GM12878 (cell line): ENCODE measurements around the gene GLP1R.

Experiments
- CTCF ChIP-seq, 3 experiments: IDR thresholded peaks in 2 of 3; conservative IDR thresholded peaks in 1 of 3; 2 replicates each; pipeline ENCODE4 v1.5.1; 2011; ENCODE audit warnings: low read depth in 3 of 3, low read length in 3 of 3, mild to moderate bottlenecking in 3 of 3, control low read depth in 2 of 3, moderate library complexity in 2 of 3, inconsistent platforms in 1 of 3, mixed read lengths in 1 of 3; ENCODE audit not compliant: control insufficient read depth in 2 of 3, insufficient read depth in 1 of 3; ENCODE audit errors: extremely low read depth in 1 of 3
- EP300 ChIP-seq, 2 experiments: fragments of 150-350 bp in 1 of 2; IDR thresholded peaks; 2 replicates each; pipeline ENCODE4 v1.6.1; 2011 to 2012; ENCODE audit warnings: low read depth in 2 of 2, low read length in 2 of 2, borderline replicate concordance in 1 of 2, improper control_type of control experiment in 1 of 2, inconsistent platforms in 1 of 2; ENCODE audit not compliant: control insufficient read depth in 1 of 2
- IKZF2 ChIP-seq, 2 experiments: fragments of 450-650 bp; IDR thresholded peaks; 2 replicates each; pipeline ENCODE4 v1.6.1; 2017; ENCODE audit warnings: mild to moderate bottlenecking in 2 of 2, moderate library complexity in 2 of 2

- TF ChIP-seq CTCF (IDR thresholded peaks at IDR 0.05 in 2 of 3, conservative IDR thresholded peaks at IDR 0.05 in 1 of 3; ENCODE audit: control insufficient read depth in 2 of 3, extremely low read depth in 1 of 3, insufficient read depth in 1 of 3, low read depth in 3 of 3, low read length in 3 of 3), result no peak
- no peak for TF ChIP-seq EP300 (IDR thresholded peaks at IDR 0.05; ENCODE audit: borderline replicate concordance in 1 of 2, control insufficient read depth in 1 of 2, low read depth in 2 of 2, low read length in 2 of 2)
- TF ChIP-seq IKZF2 (IDR thresholded peaks at IDR 0.05), result no peak
Measured at GRCh38 chr6:39079197-39080125, 30.9 kb downstream of the GLP1R start.
